Stimulated activated CD8-positive, alpha-beta memory T cell treated with anti-CD3 and anti-CD28 coated beads, Interleukin-7, amount 100 ng/mL, for 1 hour (primary cell): Measurements from ENCODE around the gene AKAP11.
"Not testable (repeated sequence)": the region's sequence is repeated elsewhere in the genome, so short reads cannot be mapped to it uniquely, and the experiment has no call there.

Experiments used
- DNase-seq, 2 donors: peaks; one replicate each; pipeline ENCODE4 v3.0.0-alpha.2; 2020; ENCODE audit warnings: low read depth in 2 of 2

AKAP11 gene

GRCh38 chr13:42272115-42272803 is at the start of gene AKAP11:
TSS of gene AKAP11 (plus strand) at chr13:42272152. CDS start at chr13:42286349, 14,197 bp downstream.
- DNase-seq, result peak; percentile 6 to 23

GRCh38 chr13:42223681-42224080 is 48.3 kb upstream of the AKAP11 start:
- no peak for DNase-seq

- no peak for DNase-seq
Measured at GRCh38 chr13:42225051-42225450, 46.9 kb upstream of the AKAP11 start.

GRCh38 chr13:42226759-42227158 is 45.2 kb upstream of the AKAP11 start:
- DNase-seq, result not testable (repeated sequence)

GRCh38 chr13:42228527-42228926 is 43.4 kb upstream of the AKAP11 start:
- no peak for DNase-seq

GRCh38 chr13:42229287-42229686 is 42.7 kb upstream of the AKAP11 start:
- no peak for DNase-seq

- DNase-seq, result no peak
Measured at GRCh38 chr13:42232671-42233070, 39.3 kb upstream of the AKAP11 start.

GRCh38 chr13:42233726-42234125 is 38.2 kb upstream of the AKAP11 start:
- no peak for DNase-seq

GRCh38 chr13:42239161-42239560 is 32.8 kb upstream of the AKAP11 start:
- DNase-seq, result no peak

- no peak for DNase-seq
Measured at GRCh38 chr13:42239644-42240043, 32.3 kb upstream of the AKAP11 start.

- no peak for DNase-seq
Measured at GRCh38 chr13:42246541-42246940, 25.4 kb upstream of the AKAP11 start.

- no peak for DNase-seq
Measured at GRCh38 chr13:42247883-42248282, 24.1 kb upstream of the AKAP11 start.

GRCh38 chr13:42255886-42256285 is 16.1 kb upstream of the AKAP11 start:
- no peak for DNase-seq

GRCh38 chr13:42258747-42259146 is 13.2 kb upstream of the AKAP11 start:
- DNase-seq, result no peak

- no peak for DNase-seq
Measured at GRCh38 chr13:42259515-42259914, 12.4 kb upstream of the AKAP11 start.

GRCh38 chr13:42260903-42261654 is 10.9 kb upstream of the AKAP11 start:
- DNase-seq, result no peak

- DNase-seq, result no peak
Measured at GRCh38 chr13:42266473-42266872, 5.5 kb upstream of the AKAP11 start.

- no peak for DNase-seq
Measured at GRCh38 chr13:42270160-42270856, 1.6 kb upstream of the AKAP11 start.

- no peak for DNase-seq
Measured at GRCh38 chr13:42270857-42271215, 1.1 kb upstream of the AKAP11 start.

- DNase-seq, result peak; percentile 76 to 81
Measured at GRCh38 chr13:42271337-42272114, 426 bp upstream of the AKAP11 start.

GRCh38 chr13:42272804-42273175 is 838 bp downstream of the AKAP11 start:
- no peak for DNase-seq
